BJ (cell line): Measurements from ENCODE around the gene USH2A. TPM values are rescaled to one million over a fixed set of nuclear protein-coding genes. Genes with fewer than 3 reads are reported as not detected.

ENCODE experiments used
- CTCF ChIA-PET: fragments of 350-600 bp; formaldehyde crosslinking; extraction: SDS; loops from one replicate; lab custom pipeline; 2021; ENCODE audit warnings: antibody characterized with exemption, inconsistent platforms; lab: Yijun Ruan, JAX
- POLR2A ChIA-PET: fragments of 300-600 bp; sonication (Branson Sonifier 250); formaldehyde crosslinking; extraction: SDS; loops from one replicate; lab custom pipeline; 2021; ENCODE audit warnings: antibody characterized with exemption; lab: Charles Lee
- DNase-seq: peaks from one replicate; pipeline ENCODE4 v3.0.0-alpha.2; 2011; ENCODE audit warnings: low read depth
- H3K27me3 ChIP-seq: 2 replicates; pipeline ENCODE4 v1.6.0; 2011; ENCODE audit warnings: low read length; ENCODE audit not compliant: control insufficient read depth, insufficient read depth
- H3K36me3 ChIP-seq: 2 replicates; pipeline ENCODE4 v1.5.1; 2011; ENCODE audit warnings: low read length; ENCODE audit not compliant: control insufficient read depth, insufficient read depth
- H3K4me3 ChIP-seq: 2 replicates; pipeline ENCODE4 v1.5.1; 2011; ENCODE audit warnings: low read depth, mild to moderate bottlenecking, control low read depth, low read length
- CTCF ChIP-seq: IDR thresholded peaks from 2 replicates; pipeline ENCODE4 v1.5.1; 2011; ENCODE audit warnings: low read depth, mild to moderate bottlenecking, control low read depth, inconsistent platforms, low read length, moderate library complexity; ENCODE audit not compliant: insufficient read depth
- polyA plus RNA-seq: library from polyadenylated mRNA; depleted of rRNA; stranded (reverse); fragments of >200 nt; gene quantifications from 2 replicates; pipeline ENCODE4 v1.2.3, GENCODE V29; 2011

The USH2A gene
- polyA plus RNA-seq, 1 experiment, result under 0.01 TPM

GRCh38 chr1:216193839-216194443 is 229.3 kb downstream of the USH2A start:
- POLR2A ChIA-PET, result no interaction called here
- DNase-seq, result no peak
- CTCF ChIA-PET, result interaction anchor here (0.9 kb wide), 1 partner anchor 200 kb away, joined by 4 read pairs; no protein-coding TSS in a partner anchor
- H3K36me3 ChIP-seq, result no peaks in the 10 kb centered on the region
- H3K27me3 ChIP-seq, result no peaks in the 10 kb centered on the region
- no peak overlapping the region for H3K4me3 ChIP-seq
- no peak for TF ChIP-seq CTCF

GRCh38 chr1:216190438-216190837 is 232.8 kb downstream of the USH2A start:
- TF ChIP-seq CTCF, result no peak
- DNase-seq, result no peak
- ChIA-PET POLR2A (no interaction called here), CTCF (no interaction called here)
- Histone ChIP-seq H3K27me3 (no peaks in the 10 kb centered on the region), H3K4me3 (no peak overlapping the region), H3K36me3 (no peaks in the 10 kb centered on the region)

GRCh38 chr1:216186816-216187215 is 236.4 kb downstream of the USH2A start:
- ChIA-PET POLR2A (no interaction called here), CTCF (no interaction called here)
- Histone ChIP-seq H3K36me3 (no peaks in the 10 kb centered on the region), H3K4me3 (no peak overlapping the region), H3K27me3 (no peaks in the 10 kb centered on the region)
- no peak for TF ChIP-seq CTCF
- no peak for DNase-seq

GRCh38 chr1:216186141-216186540 is 237.1 kb downstream of the USH2A start:
- Histone ChIP-seq H3K36me3 (no peaks in the 10 kb centered on the region), H3K4me3 (no peak overlapping the region), H3K27me3 (no peaks in the 10 kb centered on the region)
- TF ChIP-seq CTCF, result no peak
- POLR2A ChIA-PET, result no interaction called here
- CTCF ChIA-PET, result interaction anchor here (0.7 kb wide), 1 partner anchor 444 kb away, joined by 3 read pairs; no protein-coding TSS in a partner anchor
- DNase-seq, result no peak

GRCh38 chr1:216184126-216184680 is 239.0 kb downstream of the USH2A start:
- no peak for DNase-seq
- ChIA-PET POLR2A (no interaction called here), CTCF (no interaction called here)
- no peak for TF ChIP-seq CTCF
- Histone ChIP-seq H3K4me3 (no peak overlapping the region), H3K27me3 (no peaks in the 10 kb centered on the region), H3K36me3 (no peaks in the 10 kb centered on the region)
